Spleen (tissue), 11 donors: ENCODE measurements around the gene CBS. TPM values are rescaled to one million over a fixed set of nuclear protein-coding genes. Genes with fewer than 3 reads are reported as not detected.
"Not testable (repeated sequence)": the region's sequence is repeated elsewhere in the genome, so short reads cannot be mapped to it uniquely, and the experiment has no call there.

ENCODE experiments used
- DNase-seq: peaks from one replicate; pipeline ENCODE4 v3.0.0-alpha.2; 2020
- H3K27ac ChIP-seq, 8 donors: fragments of 200-600 bp; sonication (generic) in 7 of 8; 1 replicate in 4 of 8; 2 replicates in 4 of 8; pipeline versions ENCODE4 v1.5.0 to v1.8.0; 2016 to 2021; ENCODE audit warnings: inconsistent platforms in 4 of 8, mild to moderate bottlenecking in 4 of 8, moderate library complexity in 1 of 8
- H3K27me3 ChIP-seq, 7 donors: fragments of 200-600 bp; sonication (generic) in 6 of 7; replicated peaks in 1 of 7; 1 replicate in 4 of 7; 2 replicates in 3 of 7; pipeline versions ENCODE4 v1.5.0 to v1.8.0; 2016 to 2021; ENCODE audit warnings: inconsistent platforms in 3 of 7, mild to moderate bottlenecking in 1 of 7
- H3K36me3 ChIP-seq, 6 donors: fragments of 200-600 bp; sonication (generic) in 5 of 6; 1 replicate in 4 of 6; 2 replicates in 2 of 6; pipeline versions ENCODE4 v1.5.0 to v1.8.0; 2016 to 2021; ENCODE audit warnings: inconsistent platforms in 2 of 6
- H3K4me1 ChIP-seq, 6 donors: fragments of 200-600 bp; sonication (generic) in 5 of 6; 1 replicate in 3 of 6; 2 replicates in 3 of 6; pipeline versions ENCODE4 v1.5.0 to v1.8.0; 2016 to 2021; ENCODE audit warnings: inconsistent platforms in 3 of 6
- H3K4me3 ChIP-seq, 8 donors: fragments of 200-600 bp; sonication (generic) in 7 of 8; 1 replicate in 4 of 8; 2 replicates in 4 of 8; pipeline versions ENCODE4 v1.5.0 to v1.8.0; 2016 to 2021; ENCODE audit warnings: inconsistent platforms in 4 of 8, mild to moderate bottlenecking in 4 of 8, moderate library complexity in 2 of 8
- H3K9me3 ChIP-seq, 8 donors: fragments of 200-600 bp; sonication (generic) in 7 of 8; 1 replicate in 4 of 8; 2 replicates in 4 of 8; pipeline versions ENCODE4 v1.5.0 to v1.8.0; 2016 to 2021; ENCODE audit warnings: inconsistent platforms in 4 of 8
- CTCF ChIP-seq, 11 experiments: fragments of 200-600 bp in 7 of 11; fragments of 450-650 bp in 4 of 11; sonication (generic) in 4 of 11; IDR thresholded peaks in 8 of 11; conservative IDR thresholded peaks in 3 of 11; 1 replicate in 7 of 11; 2 replicates in 4 of 11; pipeline versions ENCODE4 v1.4.0 to v1.8.0; 2016 to 2021; ENCODE audit warnings: antibody characterized with exemption in 11 of 11, inconsistent platforms in 4 of 11, mild to moderate bottlenecking in 1 of 11
- POLR2A ChIP-seq, 3 donors: fragments of 450-650 bp; IDR thresholded peaks; one replicate each; pipeline ENCODE4 v1.5.1; 2017; ENCODE audit warnings: antibody characterized with exemption in 3 of 3, mild to moderate bottlenecking in 1 of 3
- POLR2AphosphoS5 ChIP-seq, 3 donors: sonication (generic); formaldehyde crosslinking; IDR thresholded peaks; one replicate each; pipeline ENCODE4 v1.5.1; 2017; ENCODE audit warnings: antibody characterized with exemption in 3 of 3
- WGBS, 5 donors: extraction: QIAGEN DNeasy Blood & Tissue Kit in 3 of 5; methylation state at CpG; one replicate each; pipeline versions ENCODE4 v1.1.5 to v1.1.7; 2013 to 2018; 5-methylcytosine and 5-hydroxymethylcytosine counted together
- intact Hi-C: fragments of 100-400 bp; cut with DNase I; formaldehyde crosslinking; loops from one replicate; pipeline ENCODE4 v1.15.0; 2023; ENCODE audit warnings: low total_unique reads
- polyA plus RNA-seq, 3 donors: library from polyadenylated mRNA; stranded (reverse); fragments of 200-250 nt; gene quantifications; one replicate each; pipeline ENCODE4 v1.2.1, GENCODE V29; 2013
- total RNA-seq, 7 donors: library from RNA; depleted of rRNA in 3 of 7; stranded (reverse); fragments of >200 nt in 3 of 7; fragmentation: NEBNext Ultra II Directional in 4 of 7; extraction: Animal tissue kit (Norgen Biotek cat#: 25700) in 4 of 7; gene quantifications; one replicate each; pipeline versions ENCODE4 v1.1.0 to v1.2.1, GENCODE V29; 2016 to 2021
- donor health status: healthy with polysubstance abuse.
- donor health status: DM: no; HTN: no; CAD: no; lungs with moderate emphysema.
- donor health status: DM: no; HTN: no; CAD: no.
- donor health status: Bipolar disorder and iron deficiency.
- donor health status: healthy.
- donor health status: DM: no; HTN: no; CAD: no.
- donor health status: DM: yes; HTN: yes; CAD: no.

CBS gene
- total and polyA plus RNA-seq, 10 donors, result 0.65 to 10.9 (median 4.0) TPM

- Histone ChIP-seq H3K9me3 (no peaks in the 10 kb centered on the region), H3K36me3 (peaks cover 0 to 91% (median 53%) of the 10 kb centered on the region in 6 donors), H3K27ac (peak overlapping the region in 3 of 8 donors; percentile 51 to 71 (median 59)), H3K4me3 (peak overlapping the region in 1 of 8 donors; percentile 39), H3K27me3 (no peaks in the 10 kb centered on the region), H3K4me1 (peaks cover 0 to 31% (median 14%) of the 10 kb centered on the region in 6 donors)
- intact Hi-C loops, result no loop called here
- DNase-seq, result peak; percentile 80
- TF ChIP-seq POLR2A (IDR thresholded peaks at IDR 0.05), result no peak
- no peak for TF ChIP-seq CTCF (IDR thresholded peaks at IDR 0.05 in 8 of 11, conservative IDR thresholded peaks at IDR 0.05 in 3 of 11)
- TF ChIP-seq POLR2AphosphoS5 (IDR thresholded peaks at IDR 0.05), result no peak
- 69 to 74% (median 72%) methylated on average over 9 to 13 of the region's 13 CpGs for WGBS, 5 donors
These were observed 59.6 kb downstream of the CBS start for GRCh38 chr21:43015906-43016540.

GRCh38 chr21:43012596-43012995 lies 63.0 kb downstream of the CBS start:
- H3K9me3 ChIP-seq, result no peaks in the 10 kb centered on the region
- no peak overlapping the region for H3K27ac ChIP-seq
- peaks cover 0 to 21% (median 10%) of the 10 kb centered on the region in 6 donors for H3K4me1 ChIP-seq
- H3K4me3 ChIP-seq, result no peak overlapping the region
- no peak for TF ChIP-seq POLR2A (IDR thresholded peaks at IDR 0.05)
- TF ChIP-seq POLR2AphosphoS5 (IDR thresholded peaks at IDR 0.05), result no peak
- TF ChIP-seq CTCF (IDR thresholded peaks at IDR 0.05 in 8 of 11, conservative IDR thresholded peaks at IDR 0.05 in 3 of 11), result no peak
- WGBS, 5 donors, result 88 to 96% (median 95%) methylated on average over 5 to 6 of the region's 6 CpGs
- peaks cover 0 to 95% (median 55%) of the 10 kb centered on the region in 6 donors for H3K36me3 ChIP-seq
- H3K27me3 ChIP-seq, result no peaks in the 10 kb centered on the region
- DNase-seq, result no peak
- intact Hi-C loops, result no loop called here

GRCh38 chr21:43006874-43007208 lies 68.8 kb downstream of the CBS start:
- TF ChIP-seq POLR2A (IDR thresholded peaks at IDR 0.05) (no peak), POLR2AphosphoS5 (IDR thresholded peaks at IDR 0.05) (no peak), CTCF (IDR thresholded peaks at IDR 0.05 in 8 of 11, conservative IDR thresholded peaks at IDR 0.05 in 3 of 11) (no peak)
- intact Hi-C loops, result no loop called here
- Histone ChIP-seq H3K27ac (no peak overlapping the region), H3K4me3 (no peak overlapping the region), H3K27me3 (no peaks in the 10 kb centered on the region), H3K4me1 (no peaks in the 10 kb centered on the region), H3K36me3 (peaks cover 0 to 81% (median 47%) of the 10 kb centered on the region in 6 donors), H3K9me3 (no peaks in the 10 kb centered on the region)
- no peak for DNase-seq
- WGBS, 5 donors, result 77 to 93% (median 90%) methylated on average over 4 of the region's 4 CpGs

- H3K9me3 ChIP-seq, H3K4me1 ChIP-seq, H3K27me3 ChIP-seq, H3K27ac ChIP-seq, H3K4me3 ChIP-seq, DNase-seq, intact Hi-C loops: not testable (repeated sequence)
- peaks cover 0 to 75% (median 41%) of the 10 kb centered on the region in 6 donors for H3K36me3 ChIP-seq
- 77 to 87% (median 84%) methylated on average over 14 of the region's 14 CpGs for WGBS, 5 donors
These were observed 69.4 kb downstream of the CBS start for GRCh38 chr21:43006051-43006873.
